Left forelimb (tissue), 1 donor: ENCODE results near the gene PIAS1.

ENCODE experiments used
- DNase-seq: peaks from one replicate; pipeline ENCODE4 v3.0.0-alpha.2; 2018; ENCODE audit warnings: low spot score

PIAS1 gene

GRCh38 chr15:68203486-68203885, 149.4 kb downstream of the PIAS1 start:
- no peak for DNase-seq

- DNase-seq = no peak
Measured at GRCh38 chr15:68203956-68204355, 149.8 kb downstream of the PIAS1 start.

GRCh38 chr15:68204361-68204760, 150.2 kb downstream of the PIAS1 start:
- DNase-seq = no peak

GRCh38 chr15:68204776-68205557, 150.9 kb downstream of the PIAS1 start, which contains the start of gene CALML4:
CALML4 (minus strand) TSS chr15:68205332; CDS start chr15:68205247, 85 bp downstream.
- DNase-seq = peak; percentile 83

- no peak for DNase-seq
Measured at GRCh38 chr15:68205558-68205944, 151.4 kb downstream of the PIAS1 start.

GRCh38 chr15:68205954-68206539, 151.9 kb downstream of the PIAS1 start:
- no peak for DNase-seq

- DNase-seq = no peak
Measured at GRCh38 chr15:68206711-68207151, 152.6 kb downstream of the PIAS1 start.

GRCh38 chr15:68207176-68207935, 153.2 kb downstream of the PIAS1 start:
- peak; percentile 63 for DNase-seq

GRCh38 chr15:68208136-68208535, 154.0 kb downstream of the PIAS1 start:
- DNase-seq = peak; percentile 42

GRCh38 chr15:68208636-68209240, 154.6 kb downstream of the PIAS1 start:
- peak; percentile 20 for DNase-seq

- peak; percentile 42 for DNase-seq
Measured at GRCh38 chr15:68209272-68209671, 155.2 kb downstream of the PIAS1 start.

GRCh38 chr15:68209735-68210408, 155.8 kb downstream of the PIAS1 start:
- peak; percentile 33 for DNase-seq

GRCh38 chr15:68210409-68210756, 156.3 kb downstream of the PIAS1 start:
- no peak for DNase-seq

GRCh38 chr15:68210821-68211655, 156.9 kb downstream of the PIAS1 start:
- peak; percentile 88 for DNase-seq

GRCh38 chr15:68211656-68212320, 157.7 kb downstream of the PIAS1 start:
- DNase-seq = peak; percentile 56

- DNase-seq = peak; percentile 36
Measured at GRCh38 chr15:68213491-68213845, 159.4 kb downstream of the PIAS1 start.

- DNase-seq = peak; percentile 54
Measured at GRCh38 chr15:68213991-68214837, 160.1 kb downstream of the PIAS1 start.

GRCh38 chr15:68214838-68215254, 160.7 kb downstream of the PIAS1 start:
- DNase-seq = no peak

- DNase-seq = no peak
Measured at GRCh38 chr15:68217341-68217740, 163.2 kb downstream of the PIAS1 start.
